Activated CD4-positive, CD25-positive, alpha-beta regulatory T cell treated with anti-CD3 and anti-CD28 coated beads, Interleukin-2, amount 50 U/mL, for 16 hours (primary cell): Measurements from ENCODE around the gene PDPR.
"Not testable (repeated sequence)": the region's sequence is repeated elsewhere in the genome, so short reads cannot be mapped to it uniquely, and the experiment has no call there.

Experiments used
- DNase-seq: peaks from one replicate; pipeline ENCODE4 v3.0.0-alpha.2; 2020; ENCODE audit warnings: low read depth, low spot score

PDPR gene

GRCh38 chr16:70161350-70161749 is 47.2 kb downstream of the PDPR start:
- DNase-seq = no peak

GRCh38 chr16:70162041-70162451 is 47.9 kb downstream of the PDPR start:
- DNase-seq = no peak

GRCh38 chr16:70163596-70163995 is 49.5 kb downstream of the PDPR start:
- DNase-seq = no peak

- not testable (repeated sequence) for DNase-seq
These were observed 52.6 kb downstream of the PDPR start for GRCh38 chr16:70166688-70167087.

- not testable (repeated sequence) for DNase-seq
These were observed 59.2 kb downstream of the PDPR start, which contains the start of gene CLEC18C for GRCh38 chr16:70173212-70173837. CLEC18C (plus strand) TSS chr16:70173787; CDS start chr16:70174279, 492 bp downstream.

- not testable (repeated sequence) for DNase-seq
These were observed 59.8 kb downstream of the PDPR start for GRCh38 chr16:70173916-70174315.

GRCh38 chr16:70174387-70174932 is 60.3 kb downstream of the PDPR start:
- DNase-seq = not testable (repeated sequence)

- DNase-seq = not testable (repeated sequence)
These were observed 73.9 kb downstream of the PDPR start for GRCh38 chr16:70187858-70188607.

- DNase-seq = not testable (repeated sequence)
These were observed 74.4 kb downstream of the PDPR start for GRCh38 chr16:70188608-70188915.

GRCh38 chr16:70190574-70190973 is 76.4 kb downstream of the PDPR start:
- not testable (repeated sequence) for DNase-seq

- not testable (repeated sequence) for DNase-seq
These were observed 82.7 kb downstream of the PDPR start for GRCh38 chr16:70196683-70197300.

- not testable (repeated sequence) for DNase-seq
These were observed 83.5 kb downstream of the PDPR start for GRCh38 chr16:70197611-70198010.

- not testable (repeated sequence) for DNase-seq
These were observed 84.1 kb downstream of the PDPR start for GRCh38 chr16:70198230-70198629.

GRCh38 chr16:70198666-70199065 is 84.5 kb downstream of the PDPR start:
- DNase-seq = not testable (repeated sequence)

- DNase-seq = not testable (repeated sequence)
These were observed 85.0 kb downstream of the PDPR start for GRCh38 chr16:70199170-70199569.

- not testable (repeated sequence) for DNase-seq
These were observed 85.9 kb downstream of the PDPR start for GRCh38 chr16:70200063-70200462.

GRCh38 chr16:70203508-70203907 is 89.4 kb downstream of the PDPR start:
- not testable (repeated sequence) for DNase-seq

- not testable (repeated sequence) for DNase-seq
These were observed 89.9 kb downstream of the PDPR start for GRCh38 chr16:70204010-70204409.

GRCh38 chr16:70204668-70205405 is 90.7 kb downstream of the PDPR start:
- not testable (repeated sequence) for DNase-seq

- DNase-seq = not testable (repeated sequence)
These were observed 92.2 kb downstream of the PDPR start for GRCh38 chr16:70206382-70206781.
